Caco-2 (cell line): ENCODE results near the gene COL20A1. TPM values are rescaled to one million over a fixed set of nuclear protein-coding genes. Genes with fewer than 3 reads are reported as not detected.

Source experiments
- BruUV-seq: library from RNA; stranded (reverse); fragments of 400-500 nt; replicated peaks from 2 replicates; lab custom pipeline; 2021; lab: Mats Ljungman, UMichigan
- CTCF ChIA-PET: fragments of 300-600 bp; sonication (Branson Sonifier 250); formaldehyde crosslinking; loops from one replicate; lab custom pipeline; 2022; ENCODE audit warnings: antibody characterized with exemption; lab: Charles Lee
- POLR2A ChIA-PET: fragments of 300-600 bp; sonication (Branson Sonifier 250); formaldehyde crosslinking; loops from one replicate; lab custom pipeline; 2022; ENCODE audit warnings: antibody characterized with exemption; lab: Charles Lee
- DNase-seq, 2 experiments: peaks; one replicate each; pipeline versions ENCODE4 v3.0.0 to v3.0.0-alpha.2; 2020 to 2022
- H3K27me3 ChIP-seq: replicated peaks from 2 replicates; pipeline ENCODE4 v1.6.0; 2011; ENCODE audit warnings: low read length; ENCODE audit not compliant: control insufficient read depth, insufficient read depth
- H3K36me3 ChIP-seq: 2 replicates; pipeline ENCODE4 v1.5.1; 2011; ENCODE audit warnings: low read length; ENCODE audit not compliant: control insufficient read depth, insufficient read depth
- H3K4me1 ChIP-seq: fragments of 250-450 bp; sonication (Bioruptor Pico); 2 replicates; pipeline ENCODE4 v1.5.1; 2020; ENCODE audit warnings: mild to moderate bottlenecking
- H3K4me3 ChIP-seq: 2 replicates; pipeline ENCODE4 v1.5.1; 2011; ENCODE audit warnings: low read depth, mild to moderate bottlenecking, control low read depth, low read length
- H3K9me3 ChIP-seq: fragments of 250-450 bp; sonication (Bioruptor Pico); 2 replicates; pipeline ENCODE4 v1.5.1; 2020; ENCODE audit warnings: mild to moderate bottlenecking, moderate library complexity
- H3K27ac Mint-ChIP-seq: one replicate; pipeline ENCODE4 v1.8.0; 2022; ENCODE audit warnings: mixed read lengths; ENCODE audit not compliant: unreplicated experiment
- H3K27me3 Mint-ChIP-seq: one replicate; pipeline ENCODE4 v1.8.0; 2022; ENCODE audit warnings: mixed read lengths; ENCODE audit not compliant: insufficient read depth, unreplicated experiment
- H3K36me3 Mint-ChIP-seq: one replicate; pipeline ENCODE4 v1.8.0; 2022; ENCODE audit warnings: mild to moderate bottlenecking, mixed read lengths; ENCODE audit not compliant: insufficient read depth, unreplicated experiment
- H3K4me1 Mint-ChIP-seq: one replicate; pipeline ENCODE4 v1.8.0; 2022; ENCODE audit warnings: low read depth, mixed read lengths; ENCODE audit not compliant: unreplicated experiment
- H3K4me3 Mint-ChIP-seq: one replicate; pipeline ENCODE4 v1.8.0; 2022; ENCODE audit warnings: mild to moderate bottlenecking, moderate library complexity, mixed read lengths; ENCODE audit not compliant: unreplicated experiment
- H3K9me3 Mint-ChIP-seq: one replicate; pipeline ENCODE4 v1.8.0; 2022; ENCODE audit warnings: mixed read lengths; ENCODE audit not compliant: unreplicated experiment
- intact Hi-C: fragments of 100-400 bp; cut with micrococcal nuclease; formaldehyde crosslinking; loops from one replicate; pipeline ENCODE4 v1.10.0; 2022; ENCODE audit not compliant: unreplicated experiment
- total RNA-seq: library from RNA; stranded (reverse); gene quantifications from 2 replicates; pipeline ENCODE4 v1.2.3, GENCODE V29; 2022
- TF ChIP-seq, protein P1 (sequence below), 2 experiments: fragments of 200-600 bp in 1 of 2; IDR thresholded peaks; 1 replicate in 1 of 2; 2 replicates in 1 of 2; pipeline versions ENCODE4 v1.5.1 to v1.8.0; 2011 to 2022; ENCODE audit warnings: antibody characterized with exemption in 1 of 2, control low read depth in 1 of 2, inconsistent platforms in 1 of 2, low read depth in 1 of 2, low read length in 1 of 2, mild to moderate bottlenecking in 1 of 2, moderate library complexity in 1 of 2; ENCODE audit not compliant: insufficient read depth in 1 of 2, severe bottlenecking in 1 of 2, unreplicated experiment in 1 of 2

COL20A1 gene
- total RNA-seq, 1 experiment from 2014 or later = 0.27 TPM

DNA sequence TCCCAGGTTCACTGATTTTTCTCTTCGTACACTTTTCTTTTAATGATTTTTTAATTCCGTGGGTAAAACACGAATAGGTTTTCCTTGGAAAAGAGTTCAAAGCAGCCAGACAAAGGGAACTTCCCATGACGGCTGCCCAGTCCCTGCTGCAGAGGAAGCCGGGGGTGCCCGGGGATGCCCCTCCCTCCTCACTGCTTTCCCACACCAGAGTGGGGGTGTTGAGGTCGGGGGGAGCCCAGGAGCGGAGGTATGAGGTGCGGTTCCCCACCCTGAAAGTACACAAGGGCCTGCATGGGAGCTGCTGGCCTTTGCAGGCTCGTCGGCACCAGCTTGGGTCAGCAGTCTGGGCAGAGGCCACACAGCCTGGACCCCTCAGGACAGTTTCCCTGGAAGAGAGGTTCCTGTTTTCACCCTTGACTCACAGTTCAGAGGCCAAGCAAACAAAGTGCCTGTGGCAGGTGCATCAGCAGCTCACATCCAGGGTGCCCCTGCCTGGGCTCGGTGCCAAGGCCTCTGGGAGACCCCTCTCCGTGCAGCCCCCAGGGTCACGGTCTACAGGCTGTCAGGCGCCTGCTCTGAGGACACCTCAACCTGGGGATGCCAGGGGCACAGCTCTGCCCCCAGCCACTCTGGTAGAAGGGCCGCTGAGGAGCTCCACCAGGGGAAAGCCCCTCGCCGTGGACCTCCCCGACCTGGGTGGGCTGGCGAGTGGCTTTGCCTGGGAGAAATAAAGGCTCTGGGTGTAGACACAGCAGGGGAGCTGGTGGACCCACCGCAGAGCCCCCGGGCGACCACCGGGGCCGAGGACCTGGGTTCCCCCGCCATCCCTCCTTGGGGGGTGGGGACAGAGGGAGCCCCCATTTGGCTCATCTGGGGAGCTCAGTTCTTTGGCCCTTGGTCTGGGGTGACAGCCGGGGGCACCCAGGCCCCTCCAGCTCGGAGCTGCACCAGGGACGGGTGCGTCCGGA lies 83.6 kb downstream of the COL20A1 start:
- H3K27me3 ChIP-seq = no peaks in the 10 kb centered on the region
- no peaks in the 10 kb centered on the region for H3K9me3 ChIP-seq
- Mint-ChIP-seq H3K27me3 (peaks cover 4% of the 10 kb centered on the region), H3K4me1 (peaks cover 6% of the 10 kb centered on the region), H3K9me3 (no peaks in the 10 kb centered on the region), H3K36me3 (peaks cover 6% of the 10 kb centered on the region), H3K27ac (no peak overlapping the region), H3K4me3 (no peak overlapping the region)
- no peak for DNase-seq
- H3K36me3 ChIP-seq = no peaks in the 10 kb centered on the region
- H3K4me3 ChIP-seq = no peak overlapping the region
- BruUV-seq = no TSS peak
- ChIA-PET CTCF (interaction anchor here (0.6 to 2.8 kb wide), 4 partner anchors 67 to 582 kb away, joined by 3 to 29 read pairs (median 4); no protein-coding TSS in a partner anchor), POLR2A (no interaction called here)
- H3K4me1 ChIP-seq = peaks cover 10% of the 10 kb centered on the region; the same call in 1 of the 2 replicates
- TF ChIP-seq, protein P1, sequence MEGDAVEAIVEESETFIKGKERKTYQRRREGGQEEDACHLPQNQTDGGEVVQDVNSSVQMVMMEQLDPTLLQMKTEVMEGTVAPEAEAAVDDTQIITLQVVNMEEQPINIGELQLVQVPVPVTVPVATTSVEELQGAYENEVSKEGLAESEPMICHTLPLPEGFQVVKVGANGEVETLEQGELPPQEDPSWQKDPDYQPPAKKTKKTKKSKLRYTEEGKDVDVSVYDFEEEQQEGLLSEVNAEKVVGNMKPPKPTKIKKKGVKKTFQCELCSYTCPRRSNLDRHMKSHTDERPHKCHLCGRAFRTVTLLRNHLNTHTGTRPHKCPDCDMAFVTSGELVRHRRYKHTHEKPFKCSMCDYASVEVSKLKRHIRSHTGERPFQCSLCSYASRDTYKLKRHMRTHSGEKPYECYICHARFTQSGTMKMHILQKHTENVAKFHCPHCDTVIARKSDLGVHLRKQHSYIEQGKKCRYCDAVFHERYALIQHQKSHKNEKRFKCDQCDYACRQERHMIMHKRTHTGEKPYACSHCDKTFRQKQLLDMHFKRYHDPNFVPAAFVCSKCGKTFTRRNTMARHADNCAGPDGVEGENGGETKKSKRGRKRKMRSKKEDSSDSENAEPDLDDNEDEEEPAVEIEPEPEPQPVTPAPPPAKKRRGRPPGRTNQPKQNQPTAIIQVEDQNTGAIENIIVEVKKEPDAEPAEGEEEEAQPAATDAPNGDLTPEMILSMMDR (IDR thresholded peaks at IDR 0.05; ENCODE audit: insufficient read depth in 1 of 2, low read depth in 1 of 2, low read length in 1 of 2, severe bottlenecking in 1 of 2, unreplicated experiment in 1 of 2) = no peak
- intact Hi-C loops = no loop called here

GRCh38 chr20:63377256-63377941 lies 84.4 kb downstream of the COL20A1 start:
- DNase-seq = no peak
- H3K27ac Mint-ChIP-seq = no peak overlapping the region
- H3K4me3 Mint-ChIP-seq = no peak overlapping the region
- no peaks in the 10 kb centered on the region for H3K9me3 ChIP-seq
- peaks cover 10% of the 10 kb centered on the region; the same call in 1 of the 2 replicates for H3K4me1 ChIP-seq
- TF ChIP-seq, protein P1 (IDR thresholded peaks at IDR 0.05; ENCODE audit: insufficient read depth in 1 of 2, low read depth in 1 of 2, low read length in 1 of 2, severe bottlenecking in 1 of 2, unreplicated experiment in 1 of 2) = no peak
- peaks cover 6% of the 10 kb centered on the region for H3K36me3 Mint-ChIP-seq
- no peak overlapping the region for H3K4me3 ChIP-seq
- H3K27me3 Mint-ChIP-seq = peaks cover 4% of the 10 kb centered on the region
- no peaks in the 10 kb centered on the region for H3K27me3 ChIP-seq
- H3K9me3 Mint-ChIP-seq = no peaks in the 10 kb centered on the region
- POLR2A ChIA-PET = no interaction called here
- no TSS peak for BruUV-seq
- CTCF ChIA-PET = interaction anchor here (0.6 to 2.8 kb wide), 8 partner anchors 15 to 583 kb away, joined by 3 to 29 read pairs (median 3); no protein-coding TSS in a partner anchor
- H3K36me3 ChIP-seq = no peaks in the 10 kb centered on the region
- peaks cover 6% of the 10 kb centered on the region for H3K4me1 Mint-ChIP-seq
- intact Hi-C loops = no loop called here

DNA sequence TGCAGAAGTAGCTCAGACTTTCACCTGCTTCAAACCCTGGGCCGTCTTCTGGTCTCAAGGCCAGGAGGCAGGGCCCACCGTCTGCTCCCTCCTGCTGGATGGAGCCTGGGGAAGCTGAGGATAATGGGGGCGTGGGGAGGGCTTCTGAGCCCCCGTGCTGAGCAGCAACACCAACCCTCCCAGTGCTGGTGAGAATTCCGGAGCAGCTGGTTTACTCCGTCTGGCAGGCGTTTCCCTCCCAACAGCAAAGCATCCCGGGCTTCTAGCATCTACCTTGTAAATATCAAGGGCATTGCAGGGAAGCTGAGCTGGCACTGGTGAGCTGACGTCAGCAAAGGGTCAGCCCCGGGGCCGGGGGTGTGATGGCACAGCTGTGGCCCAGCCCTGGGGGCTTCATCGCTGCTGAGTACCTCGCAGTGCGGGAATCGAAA lies 85.0 kb downstream of the COL20A1 start:
- peaks cover 4% of the 10 kb centered on the region for H3K27me3 Mint-ChIP-seq
- no peaks in the 10 kb centered on the region for H3K9me3 Mint-ChIP-seq
- DNase-seq = no peak

More for the DNA sequence above, 85.0 kb downstream of the COL20A1 start:
- H3K9me3 ChIP-seq = no peaks in the 10 kb centered on the region
- peaks cover 6% of the 10 kb centered on the region for H3K36me3 Mint-ChIP-seq
- CTCF ChIA-PET = interaction anchor here (1.0 to 2.8 kb wide), 4 partner anchors 16 to 154 kb away, joined by 3 to 29 read pairs (median 8); no protein-coding TSS in a partner anchor
- BruUV-seq = no TSS peak
- no peaks in the 10 kb centered on the region for H3K27me3 ChIP-seq
- POLR2A ChIA-PET = no interaction called here
- TF ChIP-seq, protein P1 (IDR thresholded peaks at IDR 0.05; ENCODE audit: insufficient read depth in 1 of 2, low read depth in 1 of 2, low read length in 1 of 2, severe bottlenecking in 1 of 2, unreplicated experiment in 1 of 2) = no peak
- H3K36me3 ChIP-seq = no peaks in the 10 kb centered on the region
- H3K4me3 Mint-ChIP-seq = no peak overlapping the region
- intact Hi-C loops = no loop called here
- H3K4me1 ChIP-seq = peaks cover 10% of the 10 kb centered on the region; the same call in 1 of the 2 replicates
- H3K4me1 Mint-ChIP-seq = peaks cover 6% of the 10 kb centered on the region
- H3K4me3 ChIP-seq = no peak overlapping the region
- H3K27ac Mint-ChIP-seq = no peak overlapping the region
